Thyroid gland (tissue), 4 donors: Measurements from ENCODE around the gene CPT1C. TPM values are rescaled to one million over a fixed set of nuclear protein-coding genes. Genes with fewer than 3 reads are reported as not detected.

ENCODE experiments used
- DNase-seq, 2 donors: peaks; one replicate each; pipeline ENCODE4 v3.0.0-alpha.2; 2019
- H3K27ac ChIP-seq, 3 donors: fragments of 200-600 bp; sonication (generic); 1 replicate in 2 of 3; 2 replicates in 1 of 3; pipeline ENCODE4 v1.5.1; 2016 to 2019; ENCODE audit warnings: mild to moderate bottlenecking in 1 of 3, moderate library complexity in 1 of 3
- H3K27me3 ChIP-seq: fragments of 200-600 bp; sonication (generic); one replicate; pipeline ENCODE4 v1.5.1; 2019
- H3K36me3 ChIP-seq, 2 donors: fragments of 200-600 bp; sonication (generic); one replicate each; pipeline ENCODE4 v1.5.1; 2016 to 2019
- H3K4me1 ChIP-seq, 2 donors: fragments of 200-600 bp; sonication (generic); one replicate each; pipeline ENCODE4 v1.5.1; 2017 to 2019
- H3K4me3 ChIP-seq, 3 donors: fragments of 200-600 bp; sonication (generic); replicated peaks in 1 of 3; 1 replicate in 2 of 3; 2 replicates in 1 of 3; pipeline ENCODE4 v1.5.1; 2016; ENCODE audit warnings: mild to moderate bottlenecking in 1 of 3
- H3K9me3 ChIP-seq: fragments of 200-600 bp; sonication (generic); one replicate; pipeline ENCODE4 v1.5.1; 2017
- POLR2A ChIP-seq, 2 donors: fragments of 450-650 bp; IDR thresholded peaks; one replicate each; pipeline ENCODE4 v1.6.1; 2017; ENCODE audit warnings: antibody characterized with exemption in 2 of 2, mild to moderate bottlenecking in 2 of 2, moderate library complexity in 1 of 2
- WGBS, 2 donors: methylation state at CpG; one replicate each; pipeline ENCODE4 v1.1.5; 2017; 5-methylcytosine and 5-hydroxymethylcytosine counted together
- intact Hi-C: fragments of 100-400 bp; cut with DNase I; formaldehyde crosslinking; loops from one replicate; pipeline ENCODE4 v1.15.1; 2023
- total RNA-seq, 4 donors: library from RNA; depleted of rRNA; stranded (reverse); fragments of >200 nt; gene quantifications; one replicate each; pipeline ENCODE4 v1.2.3, GENCODE V29; 2016
- TF ChIP-seq, protein P1 (sequence below), 6 experiments: fragments of 200-600 bp in 3 of 6; fragments of 450-650 bp in 3 of 6; sonication (generic) in 3 of 6; IDR thresholded peaks; one replicate each; pipeline ENCODE4 v1.5.1; 2016 to 2019; ENCODE audit warnings: antibody characterized with exemption in 6 of 6, mild to moderate bottlenecking in 2 of 6, inconsistent platforms in 1 of 6, moderate library complexity in 1 of 6

CPT1C gene
- total RNA-seq, 4 donors from 2014 or later: 1.9 to 3.9 (median 2.6) TPM

DNA sequence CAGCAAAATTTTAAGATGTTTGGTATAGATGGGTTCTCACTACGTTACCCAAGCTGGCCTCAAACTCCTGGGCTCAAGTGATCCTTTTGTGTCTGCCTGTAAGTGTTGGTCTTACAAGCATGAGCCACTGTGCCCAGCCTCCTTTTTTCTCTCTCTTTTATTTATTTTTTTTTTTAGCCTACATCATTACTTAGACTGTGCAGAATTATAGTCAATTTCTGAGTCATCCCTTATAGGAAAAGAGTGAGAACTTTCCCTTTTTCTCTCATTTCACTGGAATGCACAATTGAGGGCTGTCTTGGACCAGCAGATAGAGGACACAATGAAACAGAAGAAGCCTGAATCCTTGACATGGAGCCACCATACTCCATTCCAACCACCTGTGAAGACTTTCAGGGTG, 58.9 kb downstream of the CPT1C start:
- no peaks in the 10 kb centered on the region for H3K27me3 ChIP-seq
- no peaks in the 10 kb centered on the region for H3K36me3 ChIP-seq
- DNase-seq: no peak
- peaks cover 0 to 3% of the 10 kb centered on the region in 2 donors for H3K4me1 ChIP-seq
- no peak overlapping the region for H3K4me3 ChIP-seq
- no peak overlapping the region for H3K27ac ChIP-seq
- intact Hi-C loops: no loop called here
- H3K9me3 ChIP-seq: no peaks in the 10 kb centered on the region
- 65 to 73% methylated on average over 1 of the region's 1 CpG for WGBS, 2 donors
- TF ChIP-seq, protein P1, sequence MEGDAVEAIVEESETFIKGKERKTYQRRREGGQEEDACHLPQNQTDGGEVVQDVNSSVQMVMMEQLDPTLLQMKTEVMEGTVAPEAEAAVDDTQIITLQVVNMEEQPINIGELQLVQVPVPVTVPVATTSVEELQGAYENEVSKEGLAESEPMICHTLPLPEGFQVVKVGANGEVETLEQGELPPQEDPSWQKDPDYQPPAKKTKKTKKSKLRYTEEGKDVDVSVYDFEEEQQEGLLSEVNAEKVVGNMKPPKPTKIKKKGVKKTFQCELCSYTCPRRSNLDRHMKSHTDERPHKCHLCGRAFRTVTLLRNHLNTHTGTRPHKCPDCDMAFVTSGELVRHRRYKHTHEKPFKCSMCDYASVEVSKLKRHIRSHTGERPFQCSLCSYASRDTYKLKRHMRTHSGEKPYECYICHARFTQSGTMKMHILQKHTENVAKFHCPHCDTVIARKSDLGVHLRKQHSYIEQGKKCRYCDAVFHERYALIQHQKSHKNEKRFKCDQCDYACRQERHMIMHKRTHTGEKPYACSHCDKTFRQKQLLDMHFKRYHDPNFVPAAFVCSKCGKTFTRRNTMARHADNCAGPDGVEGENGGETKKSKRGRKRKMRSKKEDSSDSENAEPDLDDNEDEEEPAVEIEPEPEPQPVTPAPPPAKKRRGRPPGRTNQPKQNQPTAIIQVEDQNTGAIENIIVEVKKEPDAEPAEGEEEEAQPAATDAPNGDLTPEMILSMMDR (IDR thresholded peaks at IDR 0.05): no peak
- no peak for TF ChIP-seq POLR2A (IDR thresholded peaks at IDR 0.05)

DNA sequence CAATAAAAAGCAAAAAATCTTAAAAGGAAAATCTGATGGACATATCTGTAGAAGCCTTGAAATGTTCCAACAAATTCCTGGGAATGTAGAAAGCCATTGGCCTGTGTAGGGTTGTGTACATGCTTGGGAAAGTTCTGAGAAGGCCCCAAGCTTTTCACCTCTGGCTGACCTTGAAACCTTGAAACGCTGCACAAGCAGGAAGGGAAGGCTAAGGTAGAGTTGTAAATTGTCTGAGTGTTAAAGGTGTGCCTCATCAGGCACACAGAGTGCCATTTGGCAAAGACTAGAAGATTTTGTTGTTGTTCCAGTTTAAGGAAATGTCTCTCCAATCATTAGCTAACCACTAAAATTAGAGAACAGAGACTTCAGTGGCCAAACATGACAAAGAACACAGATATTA, 61.8 kb downstream of the CPT1C start:
- intact Hi-C loops: no loop called here
- TF ChIP-seq, protein P1 (IDR thresholded peaks at IDR 0.05): no peak
- WGBS, 2 donors: 79 to 84% methylated on average over 1 of the region's 1 CpG

DNA sequence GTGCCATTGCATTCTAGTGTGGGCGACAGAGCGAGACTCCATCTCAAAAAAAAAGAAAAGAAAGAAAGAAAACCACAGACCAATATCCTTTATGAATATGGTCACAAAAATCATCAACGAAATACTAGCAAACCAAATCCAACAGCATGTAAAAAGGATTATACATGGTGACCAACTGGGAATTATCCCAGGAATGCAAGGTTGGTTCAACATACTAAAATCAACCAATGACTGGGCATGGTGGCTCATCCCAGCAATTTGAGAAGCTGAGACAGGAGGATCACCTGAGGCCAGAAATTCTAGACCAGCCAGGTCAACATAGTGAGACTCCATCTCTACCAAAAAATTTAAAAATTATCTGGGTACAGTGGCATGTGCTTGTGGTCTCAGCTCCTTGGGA, 65.0 kb downstream of the CPT1C start:
- intact Hi-C loops: no loop called here
- no peaks in the 10 kb centered on the region for H3K27me3 ChIP-seq
- no peaks in the 10 kb centered on the region for H3K4me1 ChIP-seq
- H3K27ac ChIP-seq: no peak overlapping the region
- WGBS, 2 donors: 91 to 95% methylated on average over 3 of the region's 3 CpGs
- no peak for DNase-seq
- no peaks in the 10 kb centered on the region for H3K36me3 ChIP-seq
- H3K9me3 ChIP-seq: no peaks in the 10 kb centered on the region
- no peak overlapping the region for H3K4me3 ChIP-seq
- TF ChIP-seq POLR2A (IDR thresholded peaks at IDR 0.05): no peak
- TF ChIP-seq, protein P1 (IDR thresholded peaks at IDR 0.05): no peak

More for the DNA sequence above, 61.8 kb downstream of the CPT1C start:
- Histone ChIP-seq H3K27ac (no peak overlapping the region), H3K36me3 (no peaks in the 10 kb centered on the region), H3K4me1 (no peaks in the 10 kb centered on the region), H3K4me3 (no peak overlapping the region), H3K27me3 (no peaks in the 10 kb centered on the region), H3K9me3 (no peaks in the 10 kb centered on the region)
- no peak for DNase-seq

DNA sequence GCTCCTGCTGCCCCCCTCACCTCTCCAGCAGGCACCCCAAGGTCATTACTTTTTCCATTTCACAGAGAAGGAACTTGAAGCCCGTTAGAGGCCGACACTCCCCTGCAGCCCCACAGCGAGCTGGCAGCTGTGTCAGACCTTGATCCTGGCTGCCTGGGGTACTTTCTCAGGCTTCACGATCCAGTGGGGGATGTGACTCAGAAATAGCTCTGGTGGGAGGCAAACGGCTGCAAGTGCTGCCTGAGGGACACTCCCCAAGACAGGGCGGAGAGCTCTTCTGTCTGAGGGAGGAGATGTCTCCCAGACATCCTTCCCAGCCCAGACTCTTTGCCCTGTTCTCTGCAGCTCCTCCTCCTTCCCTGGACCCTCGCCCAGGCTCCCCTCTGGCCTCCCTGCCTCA, 67.4 kb downstream of the CPT1C start:
- DNase-seq: no peak
- H3K4me3 ChIP-seq: no peak overlapping the region
- H3K36me3 ChIP-seq: no peaks in the 10 kb centered on the region
- H3K27ac ChIP-seq: no peak overlapping the region
- no peaks in the 10 kb centered on the region for H3K4me1 ChIP-seq
- H3K27me3 ChIP-seq: no peaks in the 10 kb centered on the region
- intact Hi-C loops: no loop called here
- TF ChIP-seq POLR2A (IDR thresholded peaks at IDR 0.05): no peak
- TF ChIP-seq, protein P1 (IDR thresholded peaks at IDR 0.05): no peak
- no peaks in the 10 kb centered on the region for H3K9me3 ChIP-seq
- WGBS, 2 donors: 33 to 37% methylated on average over 7 of the region's 7 CpGs

DNA sequence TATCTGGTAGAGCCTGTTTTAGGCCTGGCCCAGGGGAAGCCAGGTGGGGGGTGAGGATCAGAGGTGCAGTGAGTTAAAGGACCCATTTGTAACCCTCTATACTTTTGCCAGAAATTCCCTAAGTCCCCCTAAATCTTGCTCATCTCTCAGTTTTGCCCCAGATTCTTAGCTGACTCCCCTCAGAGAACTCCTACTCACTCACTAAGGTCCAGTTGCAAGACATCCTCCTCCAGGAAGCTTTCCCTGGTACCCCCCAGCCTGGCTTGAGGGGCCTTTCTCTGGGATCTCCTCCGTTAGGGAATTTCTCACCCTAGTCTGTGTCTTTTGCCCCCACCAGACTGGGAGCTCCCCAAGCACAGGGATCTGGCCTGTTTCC, 70.3 kb downstream of the CPT1C start:
- no peaks in the 10 kb centered on the region for H3K36me3 ChIP-seq
- H3K27me3 ChIP-seq: no peaks in the 10 kb centered on the region
- no peaks in the 10 kb centered on the region for H3K9me3 ChIP-seq
- H3K4me3 ChIP-seq: no peak overlapping the region
- TF ChIP-seq, protein P1 (IDR thresholded peaks at IDR 0.05): no peak
- no peak for TF ChIP-seq POLR2A (IDR thresholded peaks at IDR 0.05)
- H3K27ac ChIP-seq: peak overlapping the region; percentile 62 to 68 (median 63)
- intact Hi-C loops: loop anchor here (5.0 to 10.0 kb wide), 2 partner anchors 41 to 114 kb away; partner anchors contain the start of genes AKT1S1 and TBC1D17
- WGBS, 2 donors: 69 to 87% methylated on average over 1 of the region's 1 CpG
- DNase-seq: no peak
- peaks cover 5 to 7% of the 10 kb centered on the region in 2 donors for H3K4me1 ChIP-seq
